CD14-positive monocyte (primary cell): ENCODE data around the gene PKNOX2. TPM values are rescaled to one million over a fixed set of nuclear protein-coding genes. Genes with fewer than 3 reads are reported as not detected.

Source experiments
- DNase-seq, 3 donors: peaks; one replicate each; pipeline ENCODE4 v3.0.0-alpha.2; 2011 to 2022
- H2AFZ ChIP-seq: 2 replicates; pipeline ENCODE4 v1.6.0; 2012; ENCODE audit warnings: mild to moderate bottlenecking, low read depth, low read length, inconsistent platforms; ENCODE audit not compliant: insufficient read depth, poor library complexity, severe bottlenecking
- H3K27ac ChIP-seq, 2 donors: 1 replicate in 1 of 2; 2 replicates in 1 of 2; pipeline ENCODE4 v1.5.1; 2012 to 2013; ENCODE audit warnings: low read length in 2 of 2, control low read depth in 1 of 2, inconsistent platforms in 1 of 2, low read depth in 1 of 2, mild to moderate bottlenecking in 1 of 2
- H3K27me3 ChIP-seq, 2 donors: one replicate each; pipeline versions ENCODE4 v1.6.0 to v1.6.1; 2011 to 2013; ENCODE audit warnings: low read length in 2 of 2; ENCODE audit not compliant: control insufficient read depth in 2 of 2, insufficient read depth in 2 of 2
- H3K36me3 ChIP-seq, 2 donors: replicated peaks in 1 of 2; 1 replicate in 1 of 2; 2 replicates in 1 of 2; pipeline versions ENCODE4 v1.5.1 to v1.6.1; 2012 to 2013; ENCODE audit warnings: low read length in 2 of 2, control low read depth in 1 of 2, inconsistent platforms in 1 of 2, mild to moderate bottlenecking in 1 of 2; ENCODE audit not compliant: insufficient read depth in 2 of 2, control insufficient read depth in 1 of 2
- H3K4me1 ChIP-seq, 2 donors: 1 replicate in 1 of 2; 2 replicates in 1 of 2; pipeline versions ENCODE4 v1.5.1 to v1.6.1; 2012 to 2013; ENCODE audit warnings: low read length in 2 of 2, control low read depth in 1 of 2, inconsistent platforms in 1 of 2, mild to moderate bottlenecking in 1 of 2, moderate library complexity in 1 of 2; ENCODE audit not compliant: insufficient read depth in 2 of 2, control insufficient read depth in 1 of 2
- H3K4me2 ChIP-seq: replicated peaks from 2 replicates; pipeline ENCODE3; 2012; ENCODE audit warnings: low read length, moderate library complexity, mild to moderate bottlenecking; ENCODE audit not compliant: poor library complexity, severe bottlenecking; ENCODE audit errors: extremely low read depth
- H3K4me3 ChIP-seq, 3 experiments: fragments of 200-600 bp in 1 of 3; sonication (generic) in 1 of 3; replicated peaks in 1 of 3; 1 replicate in 2 of 3; 2 replicates in 1 of 3; pipeline ENCODE4 v1.5.1; 2011 to 2013; ENCODE audit warnings: low read length in 3 of 3, mild to moderate bottlenecking in 3 of 3, control low read depth in 2 of 3, low read depth in 2 of 3, inconsistent platforms in 1 of 3, moderate library complexity in 1 of 3
- H3K79me2 ChIP-seq: 2 replicates; pipeline ENCODE4 v1.6.0; 2012; ENCODE audit warnings: mild to moderate bottlenecking, control low read depth, inconsistent platforms, low read length, moderate library complexity; ENCODE audit not compliant: insufficient read depth
- H3K9ac ChIP-seq: 2 replicates; pipeline ENCODE4 v1.6.0; 2017; ENCODE audit warnings: low read length, mild to moderate bottlenecking; ENCODE audit not compliant: insufficient read depth, poor library complexity, severe bottlenecking
- H3K9me3 ChIP-seq, 2 donors: replicated peaks in 1 of 2; 1 replicate in 1 of 2; 2 replicates in 1 of 2; pipeline versions ENCODE4 v1.5.1 to v1.6.1; 2012 to 2013; ENCODE audit warnings: low read length in 2 of 2, control low read depth in 1 of 2; ENCODE audit not compliant: control insufficient read depth in 1 of 2, insufficient read depth in 1 of 2
- H4K20me1 ChIP-seq: 2 replicates; pipeline ENCODE4 v1.6.0; 2012; ENCODE audit warnings: mild to moderate bottlenecking, low read length, control low read depth, moderate library complexity; ENCODE audit not compliant: insufficient read depth
- H3K27ac Mint-ChIP-seq, 7 donors: one replicate each; pipeline ENCODE4 v1.8.0; 2020; ENCODE audit warnings: mild to moderate bottlenecking in 7 of 7, mixed read lengths in 7 of 7, moderate library complexity in 6 of 7, inconsistent platforms in 2 of 7
- H3K27me3 Mint-ChIP-seq, 3 donors: one replicate each; pipeline ENCODE4 v1.8.0; 2021 to 2022; ENCODE audit warnings: low read depth in 3 of 3, mild to moderate bottlenecking in 3 of 3, mixed read lengths in 3 of 3, moderate library complexity in 3 of 3, inconsistent platforms in 1 of 3
- H3K36me3 Mint-ChIP-seq, 2 donors: one replicate each; pipeline ENCODE4 v1.8.0; 2020; ENCODE audit warnings: mixed read lengths in 2 of 2, inconsistent platforms in 1 of 2, mild to moderate bottlenecking in 1 of 2
- H3K4me1 Mint-ChIP-seq: one replicate; pipeline ENCODE4 v1.8.0; 2020; ENCODE audit warnings: mild to moderate bottlenecking, mixed read lengths
- H3K4me3 Mint-ChIP-seq, 2 donors: one replicate each; pipeline ENCODE4 v1.8.0; 2020; ENCODE audit warnings: mild to moderate bottlenecking in 2 of 2, mixed read lengths in 2 of 2, moderate library complexity in 1 of 2
- H3K9me3 Mint-ChIP-seq, 7 donors: one replicate each; pipeline ENCODE4 v1.8.0; 2020 to 2022; ENCODE audit warnings: mixed read lengths in 7 of 7, mild to moderate bottlenecking in 6 of 7, moderate library complexity in 6 of 7, inconsistent platforms in 2 of 7
- WGBS: methylation state at CpG from one replicate; pipeline ENCODE4 v1.1.5; 2013; ENCODE audit warnings: missing lambda C conversion rate; ENCODE audit not compliant: insufficient coverage; 5-methylcytosine and 5-hydroxymethylcytosine counted together
- intact Hi-C, 2 donors: fragments of 100-400 bp; cut with micrococcal nuclease; formaldehyde crosslinking; loops; one replicate each; pipeline versions ENCODE4 v1.15.0 to v1.15.1; 2023
- polyA plus RNA-seq, 3 donors: library from polyadenylated mRNA; depleted of rRNA in 1 of 3; unstranded in 2 of 3; stranded (reverse) in 1 of 3; fragments of 300-500 nt in 2 of 3; fragments of >200 nt in 1 of 3; fragmentation: Illumina TruSeq in 2 of 3; gene quantifications; 1 replicate in 2 of 3; 2 replicates in 1 of 3; pipeline ENCODE4 v1.2.3, GENCODE V29; 2012 to 2021
- TF ChIP-seq, protein P1 (sequence below): fragments of 200-600 bp; IDR thresholded peaks from one replicate; pipeline ENCODE4 v1.8.0; 2022; ENCODE audit warnings: antibody characterized with exemption, mild to moderate bottlenecking

PKNOX2 gene
- polyA plus RNA-seq, 3 donors = not detected

GRCh38 chr11:125272092-125272491 lies 107.5 kb downstream of the PKNOX2 start:
- Mint-ChIP-seq H3K27ac (no peak overlapping the region), H3K36me3 (no peaks in the 10 kb centered on the region), H3K9me3 (no peaks in the 10 kb centered on the region), H3K4me1 (no peaks in the 10 kb centered on the region), H3K4me3 (no peak overlapping the region), H3K27me3 (peaks cover 4 to 8% (median 6%) of the 10 kb centered on the region in 3 donors)
- Histone ChIP-seq H4K20me1 (no peaks in the 10 kb centered on the region), H3K36me3 (no peaks in the 10 kb centered on the region), H3K4me2 (no peak overlapping the region), H3K79me2 (no peaks in the 10 kb centered on the region), H3K9ac (no peak overlapping the region), H2AFZ (no peak overlapping the region), H3K27me3 (no peaks in the 10 kb centered on the region), H3K4me3 (no peak overlapping the region), H3K27ac (no peak overlapping the region), H3K9me3 (no peaks in the 10 kb centered on the region), H3K4me1 (no peaks in the 10 kb centered on the region)
- intact Hi-C loops = no loop called here
- no peak for DNase-seq
- TF ChIP-seq, protein P1, sequence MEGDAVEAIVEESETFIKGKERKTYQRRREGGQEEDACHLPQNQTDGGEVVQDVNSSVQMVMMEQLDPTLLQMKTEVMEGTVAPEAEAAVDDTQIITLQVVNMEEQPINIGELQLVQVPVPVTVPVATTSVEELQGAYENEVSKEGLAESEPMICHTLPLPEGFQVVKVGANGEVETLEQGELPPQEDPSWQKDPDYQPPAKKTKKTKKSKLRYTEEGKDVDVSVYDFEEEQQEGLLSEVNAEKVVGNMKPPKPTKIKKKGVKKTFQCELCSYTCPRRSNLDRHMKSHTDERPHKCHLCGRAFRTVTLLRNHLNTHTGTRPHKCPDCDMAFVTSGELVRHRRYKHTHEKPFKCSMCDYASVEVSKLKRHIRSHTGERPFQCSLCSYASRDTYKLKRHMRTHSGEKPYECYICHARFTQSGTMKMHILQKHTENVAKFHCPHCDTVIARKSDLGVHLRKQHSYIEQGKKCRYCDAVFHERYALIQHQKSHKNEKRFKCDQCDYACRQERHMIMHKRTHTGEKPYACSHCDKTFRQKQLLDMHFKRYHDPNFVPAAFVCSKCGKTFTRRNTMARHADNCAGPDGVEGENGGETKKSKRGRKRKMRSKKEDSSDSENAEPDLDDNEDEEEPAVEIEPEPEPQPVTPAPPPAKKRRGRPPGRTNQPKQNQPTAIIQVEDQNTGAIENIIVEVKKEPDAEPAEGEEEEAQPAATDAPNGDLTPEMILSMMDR = no peak
- 79% methylated on average over 2 of the region's 3 CpGs for WGBS

- Mint-ChIP-seq H3K27ac (no peak overlapping the region), H3K36me3 (no peaks in the 10 kb centered on the region), H3K4me1 (no peaks in the 10 kb centered on the region), H3K9me3 (no peaks in the 10 kb centered on the region), H3K27me3 (peaks cover 4 to 8% (median 6%) of the 10 kb centered on the region in 3 donors), H3K4me3 (no peak overlapping the region)
- H3K9me3 ChIP-seq = no peaks in the 10 kb centered on the region
- intact Hi-C loops = no loop called here
- WGBS = 91% methylated on average over 9 of the region's 10 CpGs
- H3K4me3 ChIP-seq = no peak overlapping the region
- no peak overlapping the region for H2AFZ ChIP-seq
- DNase-seq = no peak
- no peak overlapping the region for H3K27ac ChIP-seq
- no peaks in the 10 kb centered on the region for H4K20me1 ChIP-seq
- H3K4me2 ChIP-seq = no peak overlapping the region
- H3K36me3 ChIP-seq = no peaks in the 10 kb centered on the region
- no peaks in the 10 kb centered on the region for H3K79me2 ChIP-seq
- no peaks in the 10 kb centered on the region for H3K4me1 ChIP-seq
- no peaks in the 10 kb centered on the region for H3K27me3 ChIP-seq
- no peak overlapping the region for H3K9ac ChIP-seq
- TF ChIP-seq, protein P1 = no peak
These were observed 108.3 kb downstream of the PKNOX2 start for GRCh38 chr11:125272821-125273220.
